ENCODE data around the gene UTP14C.

UTP14C gene

GRCh38 chr13:51997186-51997585 lies 27.3 kb upstream of the UTP14C start:
- Mint-ChIP-seq H3K27ac (peak overlapping the region in 2 of 3 experiments; percentile 5 to 61), H3K27me3 (ENCODE audit: low read depth) (peaks cover 26% of the 10 kb centered on the region), H3K9me3 (no peaks in the 10 kb centered on the region), H3K4me3 (no peak overlapping the region), H3K4me1 (peaks cover 49% of the 10 kb centered on the region), H3K36me3 (ENCODE audit: low read depth) (no peaks in the 10 kb centered on the region)
- no peak for TF ChIP-seq CTCF (IDR thresholded peaks at IDR 0.05; ENCODE audit: unreplicated experiment in 3 of 3)

- Mint-ChIP-seq H3K36me3 (ENCODE audit: low read depth) (no peaks in the 10 kb centered on the region), H3K27me3 (ENCODE audit: low read depth) (peaks cover 26% of the 10 kb centered on the region), H3K4me1 (peaks cover 49% of the 10 kb centered on the region), H3K4me3 (no peak overlapping the region), H3K27ac (peak overlapping the region in 2 of 3 experiments; percentile 39 to 61), H3K9me3 (no peaks in the 10 kb centered on the region)
- TF ChIP-seq CTCF (IDR thresholded peaks at IDR 0.05; ENCODE audit: unreplicated experiment in 3 of 3): no peak
These were observed 26.7 kb upstream of the UTP14C start for GRCh38 chr13:51997641-51998330.

- Mint-ChIP-seq H3K36me3 (ENCODE audit: low read depth) (no peaks in the 10 kb centered on the region), H3K27me3 (ENCODE audit: low read depth) (peaks cover 20% of the 10 kb centered on the region), H3K4me3 (peak overlapping the region; percentile 8 to 17 (median 10)), H3K27ac (peak overlapping the region; percentile 5 to 66 (median 20)), H3K9me3 (no peaks in the 10 kb centered on the region), H3K4me1 (peaks cover 54% of the 10 kb centered on the region)
- no peak for TF ChIP-seq CTCF (IDR thresholded peaks at IDR 0.05; ENCODE audit: unreplicated experiment in 3 of 3)
These were observed 25.6 kb upstream of the UTP14C start for GRCh38 chr13:51998723-51999509.

GRCh38 chr13:51999510-51999911 lies 25.0 kb upstream of the UTP14C start:
- H3K4me1 Mint-ChIP-seq: peaks cover 54% of the 10 kb centered on the region
- peak overlapping the region; percentile 5 to 66 (median 20) for H3K27ac Mint-ChIP-seq

GRCh38 chr13:51999921-52000320 lies 24.6 kb upstream of the UTP14C start:
- peaks cover 19% of the 10 kb centered on the region for H3K27me3 Mint-ChIP-seq (ENCODE audit: low read depth)
- TF ChIP-seq CTCF (IDR thresholded peaks at IDR 0.05; ENCODE audit: unreplicated experiment in 3 of 3): no peak
- peaks cover 54% of the 10 kb centered on the region for H3K4me1 Mint-ChIP-seq
- H3K36me3 Mint-ChIP-seq (ENCODE audit: low read depth): no peaks in the 10 kb centered on the region
- H3K9me3 Mint-ChIP-seq: no peaks in the 10 kb centered on the region
- peak overlapping the region in 2 of 3 experiments; percentile 10 to 28 for H3K4me3 Mint-ChIP-seq
- peak overlapping the region; percentile 5 to 66 (median 20) for H3K27ac Mint-ChIP-seq

More at GRCh38 chr13:51999510-51999911, 25.0 kb upstream of the UTP14C start:
- Mint-ChIP-seq H3K4me3 (peak overlapping the region in 2 of 3 experiments; percentile 10 to 28), H3K9me3 (no peaks in the 10 kb centered on the region), H3K36me3 (ENCODE audit: low read depth) (no peaks in the 10 kb centered on the region), H3K27me3 (ENCODE audit: low read depth) (peaks cover 20% of the 10 kb centered on the region)
- no peak for TF ChIP-seq CTCF (IDR thresholded peaks at IDR 0.05; ENCODE audit: unreplicated experiment in 3 of 3)
